GM19238 (cell line): ENCODE results near the gene PRDM16.

Experiments
- DNase-seq: peaks from one replicate; pipeline ENCODE4 v3.0.0; 2011; ENCODE audit warnings: low spot score; ENCODE audit not compliant: insufficient read length

The PRDM16 gene

GRCh38 chr1:3053986-3054385 lies 15.0 kb upstream of the PRDM16 start:
- DNase-seq = no peak

- DNase-seq = no peak
These were observed 14.5 kb upstream of the PRDM16 start for GRCh38 chr1:3054474-3054873.

- DNase-seq = no peak
These were observed 14.0 kb upstream of the PRDM16 start for GRCh38 chr1:3055051-3055450.

- DNase-seq = no peak
These were observed 12.4 kb upstream of the PRDM16 start for GRCh38 chr1:3056641-3057040.

- DNase-seq = no peak
These were observed 10.6 kb upstream of the PRDM16 start for GRCh38 chr1:3058263-3059030.

GRCh38 chr1:3060127-3060526 lies 8.9 kb upstream of the PRDM16 start:
- DNase-seq = no peak

GRCh38 chr1:3060601-3061551 lies 8.1 kb upstream of the PRDM16 start:
- DNase-seq = no peak

GRCh38 chr1:3061566-3061965 lies 7.4 kb upstream of the PRDM16 start:
- no peak for DNase-seq

- no peak for DNase-seq
These were observed 6.9 kb upstream of the PRDM16 start for GRCh38 chr1:3061981-3062615.

GRCh38 chr1:3062616-3063378 lies 6.2 kb upstream of the PRDM16 start:
- DNase-seq = no peak

- no peak for DNase-seq
These were observed 5.4 kb upstream of the PRDM16 start for GRCh38 chr1:3063379-3064295.

GRCh38 chr1:3064296-3064850 lies 4.6 kb upstream of the PRDM16 start:
- no peak for DNase-seq

- no peak for DNase-seq
These were observed 4.1 kb upstream of the PRDM16 start for GRCh38 chr1:3064901-3065300.

GRCh38 chr1:3065396-3065795 lies 3.6 kb upstream of the PRDM16 start:
- DNase-seq = no peak

- DNase-seq = no peak
These were observed 3.2 kb upstream of the PRDM16 start for GRCh38 chr1:3065797-3066196.

GRCh38 chr1:3066250-3066711 lies 2.7 kb upstream of the PRDM16 start:
- no peak for DNase-seq

GRCh38 chr1:3066826-3067225 lies 2.2 kb upstream of the PRDM16 start:
- no peak for DNase-seq

GRCh38 chr1:3067301-3067670 lies 1.7 kb upstream of the PRDM16 start:
- DNase-seq = no peak

GRCh38 chr1:3067671-3068563 lies 1.1 kb upstream of the PRDM16 start:
- DNase-seq = no peak
